ENCODE measurements around the gene PLA2G6. TPM values are rescaled to one million over a fixed set of nuclear protein-coding genes. Genes with fewer than 3 reads are reported as not detected.

The PLA2G6 gene
- total and polyA plus RNA-seq, 2 of the 13 experiments (the other 11 are each of a cell fraction or from before 2014, with no cell fraction given), result 4.8 to 11.5 TPM

DNA sequence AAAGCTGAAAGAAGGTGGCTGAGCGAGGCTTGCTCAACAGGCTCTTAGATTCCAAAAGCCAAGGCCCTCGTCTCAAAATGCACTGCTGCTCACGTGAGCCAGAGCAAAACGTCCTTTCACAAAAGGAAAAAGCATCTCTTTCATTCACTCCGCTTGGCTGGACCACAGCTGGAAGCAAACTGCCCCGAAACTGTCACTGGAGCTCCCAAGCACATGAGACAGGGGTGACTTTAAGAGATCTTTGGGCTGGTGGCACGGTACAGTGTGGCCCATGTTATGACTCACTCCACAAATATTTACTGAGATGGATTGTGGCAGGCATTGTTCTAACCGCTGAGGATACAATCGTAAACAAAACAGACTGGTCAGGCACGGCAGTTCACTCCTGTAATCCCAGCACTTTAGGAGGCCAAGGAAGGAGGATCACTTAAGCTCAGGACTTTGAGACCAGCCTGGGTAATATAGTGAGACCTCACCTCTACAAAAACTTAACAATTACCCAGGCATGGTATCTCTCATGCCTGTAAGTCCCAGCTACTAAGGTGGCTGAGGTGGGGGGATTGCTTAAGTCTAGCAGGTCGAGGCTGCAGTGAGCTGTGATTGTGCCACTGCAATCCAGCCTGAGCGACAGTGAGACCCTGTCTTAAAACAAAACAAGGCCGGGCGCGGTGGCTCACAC is 3.6 kb downstream of the PLA2G6 start (continued):
- TF ChIP-seq ZNF775 (CRISPR knock-in tag; IDR thresholded peaks at IDR 0.05; ENCODE audit: borderline replicate concordance) (no peak), ZNF766 (CRISPR knock-in tag; IDR thresholded peaks at IDR 0.05; ENCODE audit: borderline replicate concordance) (no peak), ZFP82 (CRISPR knock-in tag; IDR thresholded peaks at IDR 0.05; ENCODE audit: borderline replicate concordance) (no peak), ZNF7 (CRISPR knock-in tag; IDR thresholded peaks at IDR 0.05) (peak; percentile 77), MAFF (IDR thresholded peaks at IDR 0.05; ENCODE audit: low read depth, low read length) (no peak), TCF7 (IDR thresholded peaks at IDR 0.05; ENCODE audit: low read depth) (peak; percentile 64), EP300 (IDR thresholded peaks at IDR 0.05; ENCODE audit: low read depth in 2 of 2, low read length in 2 of 2) (peak in 1 of 2 experiments; percentile 78; a peak in 1 of 4 replicates), EP300 (CRISPR knock-in tag; IDR thresholded peaks at IDR 0.05; ENCODE audit: borderline replicate concordance) (peak; percentile 77), HDAC6 (IDR thresholded peaks at IDR 0.05; ENCODE audit: low read depth, low read length) (no peak), KMT2B (CRISPR knock-in tag; IDR thresholded peaks at IDR 0.05) (no peak; the same call in 1 of the 2 replicates), MYNN (CRISPR knock-in tag; IDR thresholded peaks at IDR 0.05; ENCODE audit: low read depth) (no peak)
- TF ChIP-seq, protein P1, sequence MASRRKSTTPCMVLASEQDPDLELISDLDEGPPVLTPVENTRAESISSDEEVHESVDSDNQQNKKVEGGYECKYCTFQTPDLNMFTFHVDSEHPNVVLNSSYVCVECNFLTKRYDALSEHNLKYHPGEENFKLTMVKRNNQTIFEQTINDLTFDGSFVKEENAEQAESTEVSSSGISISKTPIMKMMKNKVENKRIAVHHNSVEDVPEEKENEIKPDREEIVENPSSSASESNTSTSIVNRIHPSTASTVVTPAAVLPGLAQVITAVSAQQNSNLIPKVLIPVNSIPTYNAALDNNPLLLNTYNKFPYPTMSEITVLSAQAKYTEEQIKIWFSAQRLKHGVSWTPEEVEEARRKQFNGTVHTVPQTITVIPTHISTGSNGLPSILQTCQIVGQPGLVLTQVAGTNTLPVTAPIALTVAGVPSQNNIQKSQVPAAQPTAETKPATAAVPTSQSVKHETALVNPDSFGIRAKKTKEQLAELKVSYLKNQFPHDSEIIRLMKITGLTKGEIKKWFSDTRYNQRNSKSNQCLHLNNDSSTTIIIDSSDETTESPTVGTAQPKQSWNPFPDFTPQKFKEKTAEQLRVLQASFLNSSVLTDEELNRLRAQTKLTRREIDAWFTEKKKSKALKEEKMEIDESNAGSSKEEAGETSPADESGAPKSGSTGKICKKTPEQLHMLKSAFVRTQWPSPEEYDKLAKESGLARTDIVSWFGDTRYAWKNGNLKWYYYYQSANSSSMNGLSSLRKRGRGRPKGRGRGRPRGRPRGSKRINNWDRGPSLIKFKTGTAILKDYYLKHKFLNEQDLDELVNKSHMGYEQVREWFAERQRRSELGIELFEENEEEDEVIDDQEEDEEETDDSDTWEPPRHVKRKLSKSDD (CRISPR knock-in tag; IDR thresholded peaks at IDR 0.05; ENCODE audit: low read depth), result no peak
- TF ChIP-seq, protein P2, sequence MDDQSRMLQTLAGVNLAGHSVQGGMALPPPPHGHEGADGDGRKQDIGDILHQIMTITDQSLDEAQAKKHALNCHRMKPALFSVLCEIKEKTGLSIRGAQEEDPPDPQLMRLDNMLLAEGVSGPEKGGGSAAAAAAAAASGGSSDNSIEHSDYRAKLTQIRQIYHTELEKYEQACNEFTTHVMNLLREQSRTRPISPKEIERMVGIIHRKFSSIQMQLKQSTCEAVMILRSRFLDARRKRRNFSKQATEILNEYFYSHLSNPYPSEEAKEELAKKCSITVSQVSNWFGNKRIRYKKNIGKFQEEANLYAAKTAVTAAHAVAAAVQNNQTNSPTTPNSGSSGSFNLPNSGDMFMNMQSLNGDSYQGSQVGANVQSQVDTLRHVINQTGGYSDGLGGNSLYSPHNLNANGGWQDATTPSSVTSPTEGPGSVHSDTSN (CRISPR knock-in tag; IDR thresholded peaks at IDR 0.05; ENCODE audit: borderline replicate concordance), result no peak
- TF ChIP-seq, protein P3, sequence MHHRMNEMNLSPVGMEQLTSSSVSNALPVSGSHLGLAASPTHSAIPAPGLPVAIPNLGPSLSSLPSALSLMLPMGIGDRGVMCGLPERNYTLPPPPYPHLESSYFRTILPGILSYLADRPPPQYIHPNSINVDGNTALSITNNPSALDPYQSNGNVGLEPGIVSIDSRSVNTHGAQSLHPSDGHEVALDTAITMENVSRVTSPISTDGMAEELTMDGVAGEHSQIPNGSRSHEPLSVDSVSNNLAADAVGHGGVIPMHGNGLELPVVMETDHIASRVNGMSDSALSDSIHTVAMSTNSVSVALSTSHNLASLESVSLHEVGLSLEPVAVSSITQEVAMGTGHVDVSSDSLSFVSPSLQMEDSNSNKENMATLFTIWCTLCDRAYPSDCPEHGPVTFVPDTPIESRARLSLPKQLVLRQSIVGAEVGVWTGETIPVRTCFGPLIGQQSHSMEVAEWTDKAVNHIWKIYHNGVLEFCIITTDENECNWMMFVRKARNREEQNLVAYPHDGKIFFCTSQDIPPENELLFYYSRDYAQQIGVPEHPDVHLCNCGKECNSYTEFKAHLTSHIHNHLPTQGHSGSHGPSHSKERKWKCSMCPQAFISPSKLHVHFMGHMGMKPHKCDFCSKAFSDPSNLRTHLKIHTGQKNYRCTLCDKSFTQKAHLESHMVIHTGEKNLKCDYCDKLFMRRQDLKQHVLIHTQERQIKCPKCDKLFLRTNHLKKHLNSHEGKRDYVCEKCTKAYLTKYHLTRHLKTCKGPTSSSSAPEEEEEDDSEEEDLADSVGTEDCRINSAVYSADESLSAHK (CRISPR knock-in tag; IDR thresholded peaks at IDR 0.05; ENCODE audit: borderline replicate concordance), result no peak
- TF ChIP-seq, protein P4, sequence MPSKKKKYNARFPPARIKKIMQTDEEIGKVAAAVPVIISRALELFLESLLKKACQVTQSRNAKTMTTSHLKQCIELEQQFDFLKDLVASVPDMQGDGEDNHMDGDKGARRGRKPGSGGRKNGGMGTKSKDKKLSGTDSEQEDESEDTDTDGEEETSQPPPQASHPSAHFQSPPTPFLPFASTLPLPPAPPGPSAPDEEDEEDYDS (CRISPR knock-in tag; IDR thresholded peaks at IDR 0.05), result peak; percentile 39; the same call in 1 of the 2 replicates
- TF ChIP-seq, protein P5, sequence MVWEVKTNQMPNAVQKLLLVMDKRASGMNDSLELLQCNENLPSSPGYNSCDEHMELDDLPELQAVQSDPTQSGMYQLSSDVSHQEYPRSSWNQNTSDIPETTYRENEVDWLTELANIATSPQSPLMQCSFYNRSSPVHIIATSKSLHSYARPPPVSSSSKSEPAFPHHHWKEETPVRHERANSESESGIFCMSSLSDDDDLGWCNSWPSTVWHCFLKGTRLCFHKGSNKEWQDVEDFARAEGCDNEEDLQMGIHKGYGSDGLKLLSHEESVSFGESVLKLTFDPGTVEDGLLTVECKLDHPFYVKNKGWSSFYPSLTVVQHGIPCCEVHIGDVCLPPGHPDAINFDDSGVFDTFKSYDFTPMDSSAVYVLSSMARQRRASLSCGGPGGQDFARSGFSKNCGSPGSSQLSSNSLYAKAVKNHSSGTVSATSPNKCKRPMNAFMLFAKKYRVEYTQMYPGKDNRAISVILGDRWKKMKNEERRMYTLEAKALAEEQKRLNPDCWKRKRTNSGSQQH (CRISPR knock-in tag; IDR thresholded peaks at IDR 0.05; ENCODE audit: low read depth), result no peak
- TF ChIP-seq, protein P6, sequence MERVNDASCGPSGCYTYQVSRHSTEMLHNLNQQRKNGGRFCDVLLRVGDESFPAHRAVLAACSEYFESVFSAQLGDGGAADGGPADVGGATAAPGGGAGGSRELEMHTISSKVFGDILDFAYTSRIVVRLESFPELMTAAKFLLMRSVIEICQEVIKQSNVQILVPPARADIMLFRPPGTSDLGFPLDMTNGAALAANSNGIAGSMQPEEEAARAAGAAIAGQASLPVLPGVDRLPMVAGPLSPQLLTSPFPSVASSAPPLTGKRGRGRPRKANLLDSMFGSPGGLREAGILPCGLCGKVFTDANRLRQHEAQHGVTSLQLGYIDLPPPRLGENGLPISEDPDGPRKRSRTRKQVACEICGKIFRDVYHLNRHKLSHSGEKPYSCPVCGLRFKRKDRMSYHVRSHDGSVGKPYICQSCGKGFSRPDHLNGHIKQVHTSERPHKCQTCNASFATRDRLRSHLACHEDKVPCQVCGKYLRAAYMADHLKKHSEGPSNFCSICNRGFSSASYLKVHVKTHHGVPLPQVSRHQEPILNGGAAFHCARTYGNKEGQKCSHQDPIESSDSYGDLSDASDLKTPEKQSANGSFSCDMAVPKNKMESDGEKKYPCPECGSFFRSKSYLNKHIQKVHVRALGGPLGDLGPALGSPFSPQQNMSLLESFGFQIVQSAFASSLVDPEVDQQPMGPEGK (CRISPR knock-in tag; IDR thresholded peaks at IDR 0.05), result no peak; the same call in 1 of the 2 replicates
